Germinal center (tissue), 1 donor: ENCODE data around the gene KRCC1.
"Not testable (repeated sequence)": the region's sequence is repeated elsewhere in the genome, so short reads cannot be mapped to it uniquely, and the experiment has no call there.

Source experiments
- DNase-seq: peaks from one replicate; pipeline ENCODE4 v3.0.0; 2012; ENCODE audit warnings: mixed read lengths, low spot score

Gene KRCC1

GRCh38 chr2:88000474-88000873, 55.1 kb downstream of the KRCC1 start:
- DNase-seq, result not testable (repeated sequence)

GRCh38 chr2:87996570-87996969, 59.0 kb downstream of the KRCC1 start:
- no peak for DNase-seq

- DNase-seq, result no peak
These were observed 59.8 kb downstream of the KRCC1 start for GRCh38 chr2:87995756-87996155.

- not testable (repeated sequence) for DNase-seq
These were observed 61.2 kb downstream of the KRCC1 start for GRCh38 chr2:87994304-87994850.

GRCh38 chr2:87992569-87992968, 63.0 kb downstream of the KRCC1 start:
- DNase-seq, result not testable (repeated sequence)

- DNase-seq, result not testable (repeated sequence)
These were observed 68.1 kb downstream of the KRCC1 start for GRCh38 chr2:87987473-87987872.

GRCh38 chr2:87985902-87986301, 69.7 kb downstream of the KRCC1 start:
- DNase-seq, result not testable (repeated sequence)

GRCh38 chr2:87981182-87981581, 74.4 kb downstream of the KRCC1 start:
- not testable (repeated sequence) for DNase-seq
